Coronary artery (tissue), 2 donors: ENCODE data around the gene SLC25A13.
A peak's percentile ranks its signal among the peaks of the same experiment; 100 is the strongest.
"Not testable (repeated sequence)": the region's sequence is repeated elsewhere in the genome, so short reads cannot be mapped to it uniquely, and the experiment has no call there.

Source experiments
- DNase-seq: peaks from one replicate; pipeline ENCODE4 v3.0.0-alpha.2; 2017; ENCODE audit warnings: low spot score
- H3K27ac ChIP-seq, 2 donors: fragments of 200-600 bp; sonication (generic); one replicate each; pipeline ENCODE4 v1.5.1; 2016 to 2019
- H3K4me3 ChIP-seq: fragments of 200-600 bp; sonication (generic); 2 replicates; pipeline ENCODE4 v1.5.1; 2016; ENCODE audit warnings: mild to moderate bottlenecking, moderate library complexity
- TF ChIP-seq, protein P1 (sequence below): fragments of 200-600 bp; sonication (generic); IDR thresholded peaks from one replicate; pipeline ENCODE4 v1.5.1; 2019; ENCODE audit warnings: antibody characterized with exemption

The SLC25A13 gene

GRCh38 chr7:96173781-96174180 is 148.1 kb downstream of the SLC25A13 start:
- TF ChIP-seq, protein P1, sequence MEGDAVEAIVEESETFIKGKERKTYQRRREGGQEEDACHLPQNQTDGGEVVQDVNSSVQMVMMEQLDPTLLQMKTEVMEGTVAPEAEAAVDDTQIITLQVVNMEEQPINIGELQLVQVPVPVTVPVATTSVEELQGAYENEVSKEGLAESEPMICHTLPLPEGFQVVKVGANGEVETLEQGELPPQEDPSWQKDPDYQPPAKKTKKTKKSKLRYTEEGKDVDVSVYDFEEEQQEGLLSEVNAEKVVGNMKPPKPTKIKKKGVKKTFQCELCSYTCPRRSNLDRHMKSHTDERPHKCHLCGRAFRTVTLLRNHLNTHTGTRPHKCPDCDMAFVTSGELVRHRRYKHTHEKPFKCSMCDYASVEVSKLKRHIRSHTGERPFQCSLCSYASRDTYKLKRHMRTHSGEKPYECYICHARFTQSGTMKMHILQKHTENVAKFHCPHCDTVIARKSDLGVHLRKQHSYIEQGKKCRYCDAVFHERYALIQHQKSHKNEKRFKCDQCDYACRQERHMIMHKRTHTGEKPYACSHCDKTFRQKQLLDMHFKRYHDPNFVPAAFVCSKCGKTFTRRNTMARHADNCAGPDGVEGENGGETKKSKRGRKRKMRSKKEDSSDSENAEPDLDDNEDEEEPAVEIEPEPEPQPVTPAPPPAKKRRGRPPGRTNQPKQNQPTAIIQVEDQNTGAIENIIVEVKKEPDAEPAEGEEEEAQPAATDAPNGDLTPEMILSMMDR = no peak
- no peak for DNase-seq
- H3K27ac ChIP-seq = no peak overlapping the region
- H3K4me3 ChIP-seq = no peak overlapping the region

DNA sequence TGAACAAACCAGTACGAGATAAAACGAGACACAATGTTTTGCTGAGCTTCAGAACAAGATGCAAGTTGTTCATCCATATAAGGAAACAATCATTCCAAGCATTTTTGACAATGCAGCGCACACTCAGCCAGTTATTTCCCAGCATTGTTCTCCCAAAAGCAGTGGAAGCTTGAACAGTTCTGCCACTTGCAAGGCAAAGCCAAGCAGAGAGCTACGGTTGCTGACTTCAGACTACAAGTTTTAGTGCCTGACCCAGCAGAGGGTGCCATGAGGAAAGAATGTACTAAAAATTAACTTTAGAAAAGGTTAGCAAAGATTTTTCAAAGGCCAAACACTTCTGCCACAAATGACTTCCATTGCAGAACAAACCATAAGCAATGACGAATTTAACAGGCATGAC is 152.5 kb downstream of the SLC25A13 start:
- Histone ChIP-seq H3K4me3 (no peak overlapping the region), H3K27ac (peak overlapping the region in 1 of 2 donors; percentile 21)
- DNase-seq = no peak
- TF ChIP-seq, protein P1 = no peak

DNA sequence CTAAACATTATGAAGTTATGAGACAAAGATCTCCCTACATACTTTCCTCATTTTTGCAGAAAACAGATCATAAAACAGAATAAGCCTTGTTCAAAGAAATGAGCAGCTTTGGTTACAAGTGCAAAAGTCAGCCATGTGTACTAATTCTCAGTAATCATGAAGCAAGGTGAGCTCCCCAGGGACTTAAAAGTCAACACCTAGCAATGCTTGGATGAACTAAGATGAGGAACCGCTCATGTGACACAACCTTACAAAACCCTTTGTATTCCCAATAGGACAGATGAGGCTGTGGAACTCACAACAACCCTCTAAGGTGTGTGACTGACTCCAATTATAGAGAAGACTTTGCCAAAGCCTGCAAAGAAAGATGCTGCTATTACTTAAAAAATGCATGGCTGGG is 154.5 kb downstream of the SLC25A13 start:
- Histone ChIP-seq H3K4me3 (no peak overlapping the region), H3K27ac (no peak overlapping the region)
- TF ChIP-seq, protein P1 = no peak
- no peak for DNase-seq

DNA sequence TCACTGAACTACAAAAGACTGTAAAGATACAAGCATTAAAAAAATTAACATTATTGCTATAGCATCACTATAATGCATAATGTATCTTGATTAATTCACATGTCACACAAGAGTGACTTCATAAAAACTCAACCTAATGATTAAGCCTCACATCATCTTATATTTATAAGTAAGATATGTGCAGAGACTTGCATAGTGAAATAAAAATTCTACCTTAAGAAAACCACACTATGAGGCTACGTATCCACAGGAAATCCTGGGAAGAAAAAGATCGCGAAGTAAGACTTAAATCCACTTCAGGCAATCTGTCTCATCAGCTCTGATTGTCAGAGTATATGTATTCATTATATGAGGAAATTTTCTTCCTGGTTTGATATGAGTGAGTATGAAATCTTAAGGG is 160.0 kb downstream of the SLC25A13 start:
- no peak for DNase-seq
- TF ChIP-seq, protein P1 = no peak
- no peak overlapping the region for H3K4me3 ChIP-seq
- no peak overlapping the region for H3K27ac ChIP-seq

GRCh38 chr7:96157856-96158255 is 164.0 kb downstream of the SLC25A13 start:
- TF ChIP-seq, protein P1 = no peak

GRCh38 chr7:96154506-96154905 is 167.4 kb downstream of the SLC25A13 start:
- not testable (repeated sequence) for H3K27ac ChIP-seq, H3K4me3 ChIP-seq, DNase-seq

More at GRCh38 chr7:96157856-96158255, 164.0 kb downstream of the SLC25A13 start:
- no peak overlapping the region for H3K4me3 ChIP-seq
- no peak overlapping the region for H3K27ac ChIP-seq
- DNase-seq = no peak

DNA sequence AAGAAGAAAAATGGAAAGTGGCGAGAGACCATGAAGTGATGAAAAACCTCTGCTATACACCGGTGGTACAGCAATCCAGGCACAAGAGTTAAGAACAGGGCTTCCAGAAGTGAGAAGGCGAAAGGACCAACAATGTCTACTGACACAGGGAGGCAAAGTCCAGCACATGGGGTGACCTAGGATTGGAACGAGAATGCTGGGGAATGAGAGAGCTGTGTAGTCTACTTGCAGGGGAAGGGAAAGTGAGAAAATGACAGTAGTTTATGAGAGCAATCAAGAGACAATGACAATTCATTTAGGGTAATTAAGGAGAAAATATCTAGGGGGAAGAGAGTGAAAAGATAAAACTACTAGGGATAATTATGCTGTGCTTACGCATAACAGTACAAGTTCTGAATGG is 169.2 kb downstream of the SLC25A13 start:
- TF ChIP-seq, protein P1 = no peak
- Histone ChIP-seq H3K4me3 (no peak overlapping the region), H3K27ac (no peak overlapping the region)
- DNase-seq = no peak

DNA sequence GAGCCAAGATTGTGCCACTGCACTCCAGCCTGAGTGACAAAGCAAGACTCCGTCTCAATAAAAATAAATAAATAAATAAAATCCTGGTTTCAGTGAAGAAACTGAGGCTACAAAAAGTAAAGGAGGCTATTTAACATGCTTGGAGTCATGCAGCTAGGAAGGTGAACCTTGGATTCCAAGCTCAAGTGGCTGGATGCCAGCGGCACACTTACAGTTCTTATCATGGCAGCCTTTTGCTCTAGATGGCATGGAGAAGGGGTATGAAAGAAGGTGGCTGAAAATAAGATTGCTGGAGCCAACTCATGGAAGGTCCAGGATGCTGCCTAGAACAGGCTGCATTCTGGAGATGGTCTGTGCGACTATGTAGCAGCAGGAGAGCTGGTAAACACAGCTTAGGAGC is 170.0 kb downstream of the SLC25A13 start:
- no peak overlapping the region for H3K4me3 ChIP-seq
- TF ChIP-seq, protein P1 = no peak
- DNase-seq = no peak
- H3K27ac ChIP-seq = no peak overlapping the region
